K562 (cell line): Measurements from ENCODE around the gene DNASE1L2. TPM values are rescaled to one million over a fixed set of nuclear protein-coding genes. Genes with fewer than 3 reads are reported as not detected.
A peak's percentile ranks its signal among the peaks of the same experiment; 100 is the strongest.

Experiments
- ATAC-seq: fragments of 200-7000 bp; cut with Tn5 transposase; 3 replicates; pipeline ENCODE4 v1.9.1; 2020; ENCODE audit warnings: moderate library complexity
- BruUV-seq: library from RNA; stranded (reverse); fragments of 400-500 nt; replicated peaks from 2 replicates; lab custom pipeline; 2021; lab: Mats Ljungman, UMichigan
- CTCF ChIA-PET: fragments of 300-600 bp; formaldehyde crosslinking; extraction: SDS; loops from one replicate; lab custom pipeline; 2021; ENCODE audit warnings: low intra/inter-chr PET ratio; lab: Yijun Ruan, JAX
- POLR2A ChIA-PET: fragments of 300-600, 350-650 bp; sonication (Branson Sonifier 250); formaldehyde crosslinking; extraction: SDS; loops from one replicate; lab custom pipeline; 2021; ENCODE audit warnings: antibody characterized with exemption, inconsistent platforms; lab: Yijun Ruan, JAX
- DNase-seq, 4 experiments: peaks; one replicate each; pipeline versions ENCODE4 v3.0.0 to v3.0.0-alpha.2; 2011 to 2018; ENCODE audit warnings: low spot score in 3 of 4, mixed read lengths in 3 of 4; ENCODE audit errors: extremely low read depth in 1 of 4
- FAIRE-seq: peaks from 2 replicates; lab custom pipeline; 2011; peaks lifted over from hg19 to GRCh38; lab: Jason Lieb, UNC
- H2AFZ ChIP-seq: 2 replicates; pipeline ENCODE4 v1.6.0; 2011; ENCODE audit warnings: low read depth, low read length, control low read depth, inconsistent platforms
- H3K27ac ChIP-seq: fragments of 200-600 bp; 3 replicates; pipeline ENCODE4 v1.8.0; 2011; ENCODE audit warnings: low read depth, mild to moderate bottlenecking, control low read depth, inconsistent platforms, low read length, moderate library complexity, mixed read lengths; ENCODE audit errors: extremely low read depth
- H3K27me3 ChIP-seq, 2 experiments: fragments of 300-600 bp in 1 of 2; 2 replicates in 1 of 2; 3 replicates in 1 of 2; pipeline versions ENCODE4 v1.6.0 to v1.8.0; 2011; ENCODE audit warnings: inconsistent platforms in 2 of 2, low read length in 2 of 2, mild to moderate bottlenecking in 1 of 2, mixed read lengths in 1 of 2, moderate library complexity in 1 of 2; ENCODE audit not compliant: control insufficient read depth in 2 of 2, insufficient read depth in 2 of 2
- H3K36me3 ChIP-seq: fragments of 300-600 bp; 3 replicates; pipeline ENCODE4 v1.8.0; 2011; ENCODE audit warnings: mild to moderate bottlenecking, low read length, inconsistent platforms; ENCODE audit not compliant: control insufficient read depth, insufficient read depth
- H3K4me1 ChIP-seq, 2 experiments: fragments of 200-600 bp in 1 of 2; replicated peaks in 1 of 2; 2 replicates in 1 of 2; 3 replicates in 1 of 2; pipeline versions ENCODE4 v1.5.1 to v1.8.0; 2011; ENCODE audit warnings: inconsistent platforms in 2 of 2, low read length in 2 of 2, mild to moderate bottlenecking in 1 of 2, mixed read lengths in 1 of 2, moderate library complexity in 1 of 2; ENCODE audit not compliant: control insufficient read depth in 2 of 2, insufficient read depth in 2 of 2
- H3K4me2 ChIP-seq: 2 replicates; pipeline ENCODE4 v1.6.1; 2011; ENCODE audit warnings: low read length, control low read depth, inconsistent platforms, mixed read lengths; ENCODE audit not compliant: insufficient read depth
- H3K4me3 ChIP-seq: fragments of 200-600 bp; sonication (generic), shearing (Covaris generic); 2 replicates; pipeline ENCODE4 v1.5.1; 2016; ENCODE audit warnings: control low read depth, inconsistent platforms
- H3K79me2 ChIP-seq: fragments of 200-600 bp; 3 replicates; pipeline ENCODE4 v1.8.0; 2011; ENCODE audit warnings: low read length, inconsistent platforms; ENCODE audit not compliant: control insufficient read depth, insufficient read depth
- H3K9ac ChIP-seq, 2 experiments: 2 replicates each; pipeline versions ENCODE4 v1.6.0 to v1.6.1; 2011; ENCODE audit warnings: low read depth in 2 of 2, low read length in 2 of 2, control low read depth in 1 of 2, inconsistent platforms in 1 of 2, mild to moderate bottlenecking in 1 of 2, mixed read lengths in 1 of 2; ENCODE audit not compliant: insufficient read depth in 1 of 2
- H3K9me1 ChIP-seq: one replicate; pipeline ENCODE4 v1.6.0; 2011; ENCODE audit warnings: inconsistent platforms, mild to moderate bottlenecking, low read length, moderate library complexity; ENCODE audit not compliant: control insufficient read depth, insufficient read depth
- H3K9me3 ChIP-seq: replicated peaks from 2 replicates; pipeline ENCODE4 v1.5.1; 2011; ENCODE audit warnings: low read depth, low read length, inconsistent platforms; ENCODE audit not compliant: control insufficient read depth, insufficient read depth
- H4K20me1 ChIP-seq: replicated peaks from 2 replicates; pipeline ENCODE4 v1.6.1; 2011; ENCODE audit warnings: low read length, inconsistent platforms, mixed read lengths; ENCODE audit not compliant: control insufficient read depth, insufficient read depth
- ARID2 ChIP-seq: fragments of 450-650 bp; IDR thresholded peaks from 2 replicates; pipeline ENCODE4 v1.6.1; 2017; ENCODE audit warnings: antibody characterized with exemption, mild to moderate bottlenecking
- BRCA1 ChIP-seq, 2 experiments: fragments of 450-650 bp in 1 of 2; sonication (generic) in 1 of 2; formaldehyde crosslinking in 1 of 2; IDR thresholded peaks; 2 replicates each; pipeline versions ENCODE4 v1.5.0 to v1.6.1; 2017 to 2020; ENCODE audit warnings: mild to moderate bottlenecking in 1 of 2, missing genetic modification reagents in 1 of 2
- CBX1 ChIP-seq: sonication (generic); IDR thresholded peaks from 2 replicates; pipeline ENCODE4 v1.6.1; 2016; ENCODE audit warnings: antibody characterized with exemption, low read depth, mild to moderate bottlenecking
- HMGXB4 ChIP-seq: sonication (generic); formaldehyde crosslinking; IDR thresholded peaks from 2 replicates; pipeline ENCODE4 v1.8.1; 2023; ENCODE audit warnings: mild to moderate bottlenecking, missing genetic modification reagents
- KAT8 ChIP-seq: fragments of 450-650 bp; IDR thresholded peaks from 2 replicates; pipeline ENCODE4 v1.6.1; 2016; ENCODE audit warnings: low read depth, mild to moderate bottlenecking
- KHSRP ChIP-seq: fragments of 450-650 bp; IDR thresholded peaks from 2 replicates; pipeline ENCODE4 v1.6.1; 2017
- MAZ ChIP-seq, 2 experiments: fragments of 450-650 bp in 1 of 2; sonication (generic) in 1 of 2; formaldehyde crosslinking; IDR thresholded peaks in 1 of 2; conservative IDR thresholded peaks in 1 of 2; 2 replicates each; pipeline versions ENCODE4 v1.4.0 to v1.5.0; 2020; ENCODE audit warnings: mild to moderate bottlenecking in 1 of 2, missing genetic modification reagents in 1 of 2
- NR2C1 ChIP-seq, 2 experiments: fragments of 450-650 bp; IDR thresholded peaks; 2 replicates each; pipeline ENCODE4 v1.6.1; 2017; ENCODE audit warnings: mild to moderate bottlenecking in 2 of 2, antibody characterized with exemption in 1 of 2, inconsistent platforms in 1 of 2, missing compliant biosample characterization in 1 of 2, missing genetic modification characterization in 1 of 2
- NRF1 ChIP-seq, 2 experiments: fragments of 450-650 bp; IDR thresholded peaks in 1 of 2; conservative IDR thresholded peaks in 1 of 2; 2 replicates each; pipeline ENCODE4 v1.6.1; 2014; ENCODE audit warnings: mild to moderate bottlenecking in 2 of 2
- RBM39 ChIP-seq: fragments of 200-400 bp; formaldehyde crosslinking; optimal IDR thresholded peaks from 2 replicates; pipeline ENCODE3; 2018; ENCODE audit warnings: low read depth, low read length
- RFX1 ChIP-seq: fragments of 450-650 bp; IDR thresholded peaks from 2 replicates; pipeline ENCODE4 v1.6.1; 2016; ENCODE audit warnings: mild to moderate bottlenecking, moderate library complexity
- SMC3 ChIP-seq: conservative IDR thresholded peaks from 2 replicates; pipeline ENCODE4 v1.6.1; 2011; ENCODE audit warnings: low read depth, low read length, improper control_type of control experiment; ENCODE audit not compliant: insufficient read depth
- XRCC3 ChIP-seq: fragments of 450-650 bp; IDR thresholded peaks from 2 replicates; pipeline ENCODE4 v1.6.1; 2017; ENCODE audit warnings: mild to moderate bottlenecking, moderate library complexity
- ZNF740 ChIP-seq, 3 experiments: fragments of 200-800 bp in 1 of 3; sonication (Bioruptor generic) in 1 of 3; sonication (generic) in 1 of 3; formaldehyde crosslinking in 1 of 3; IDR thresholded peaks; 2 replicates each; pipeline versions ENCODE4 v1.6.1 to v1.8.0; 2016 to 2022; ENCODE audit warnings: mild to moderate bottlenecking in 2 of 3, missing compliant biosample characterization in 2 of 3, missing genetic modification characterization in 2 of 3, missing genetic modification reagents in 1 of 3
- WGBS: fragments of 100-300 bp; shearing (Covaris generic); methylation state at CpG from one replicate; pipeline ENCODE4 v1.1.6; 2016; ENCODE audit warnings: low coverage, mixed read lengths; ENCODE audit not compliant: insufficient coverage; ENCODE audit errors: missing lambda C conversion rate; 5-methylcytosine and 5-hydroxymethylcytosine counted together
- in situ Hi-C: fragments of 300-500 bp; cut with MboI; formaldehyde crosslinking; loops from 4 replicates; pipeline ENCODE4 v1.15.0; 2018; ENCODE audit warnings: inconsistent platforms, mixed read lengths
- intact Hi-C: fragments of 100-400 bp; cut with micrococcal nuclease; formaldehyde crosslinking; loops from 2 replicates; pipeline ENCODE4 v1.14.2; 2022
- polyA plus RNA-seq, 8 experiments: library from polyadenylated mRNA; depleted of rRNA in 4 of 8; stranded (reverse) in 5 of 8; unstranded in 3 of 8; fragments of >200 nt; fragmentation: Nextera tagmentation in 2 of 8; fragmentation: Illumina TruSeq in 1 of 8; extraction: Ambion mirVana in 2 of 8; extraction: Trizol in 1 of 8; gene quantifications; 2 replicates each; pipeline versions ENCODE4 v1.2.1 to v1.2.3, GENCODE V29; 2011 to 2014; ENCODE audit warnings: inconsistent platforms in 1 of 8, missing spikeins in 1 of 8
- total RNA-seq, 7 experiments: library from RNA; depleted of rRNA in 6 of 7; stranded (reverse); fragments of >200 nt in 6 of 7; fragmentation: Illumina TruSeq in 2 of 7; extraction: Trizol in 2 of 7; gene quantifications; 2 replicates each; pipeline versions ENCODE4 v1.2.1 to v1.2.3, GENCODE V29; 2011 to 2021; ENCODE audit warnings: low replicate concordance in 1 of 7

DNASE1L2 gene
- total and polyA plus RNA-seq, 9 of the 15 experiments (the other 6 are each of a cell fraction or from before 2014, with no cell fraction given): 0.08 to 2.7 (median 1.7) TPM; not detected in 1

GRCh38 chr16:2194852-2195321, 41.4 kb upstream of the DNASE1L2 start (continued):
- TF ChIP-seq NR2C1 (IDR thresholded peaks at IDR 0.05) (no peak), NR2C1 (tag; IDR thresholded peaks at IDR 0.05) (no peak), KHSRP (no peak), RFX1 (no peak), CBX1 (peak; percentile 85; the same call in 1 of the 2 replicates), ARID2 (peak; percentile 65; the same call in 1 of the 2 replicates), SMC3 (peak; percentile 48; the same call in 1 of the 2 replicates), XRCC3 (no peak), RBM39 (no peak)

GRCh38 chr16:2195322-2196161, 40.7 kb upstream of the DNASE1L2 start:
- ATAC-seq: peak; percentile 22
- Histone ChIP-seq H3K4me3 (peak overlapping the region; percentile 43), H3K4me2 (peak overlapping the region; percentile 40; the same call in 1 of the 2 replicates)
- TF ChIP-seq KAT8 (no peak), ZNF740 (CRISPR knock-in tag; IDR thresholded peaks at IDR 0.05) (0 out of 2 replicates have a peak, but pooled peaks have one; percentile 22), ZNF740 (tag; IDR thresholded peaks at IDR 0.05) (peak in 1 of 2 experiments; percentile 14; a peak in 1 of 4 replicates), HMGXB4 (no peak), NRF1 (conservative IDR thresholded peaks at IDR 0.05 in 1 of 2, IDR thresholded peaks at IDR 0.05 in 1 of 2) (peak in 1 of 2 experiments; percentile 36; a peak in 1 of 4 replicates), BRCA1 (IDR thresholded peaks at IDR 0.05) (no peak), BRCA1 (CRISPR knock-in tag; IDR thresholded peaks at IDR 0.05) (peak; percentile 82; the same call in 1 of the 2 replicates), MAZ (CRISPR knock-in tag; conservative IDR thresholded peaks at IDR 0.05 in 1 of 2, IDR thresholded peaks at IDR 0.05 in 1 of 2) (0 out of 4 replicates have a peak, but pooled peaks of 1 of the 2 experiments have one; percentile 14)

More at GRCh38 chr16:2195322-2196161, 40.7 kb upstream of the DNASE1L2 start:
- Histone ChIP-seq H2AFZ (no peak overlapping the region), H4K20me1 (0 out of 2 replicates have a peak, but pooled peaks cover 6% of the 10 kb centered on the region), H3K9ac (peak overlapping the region in 1 of 2 experiments; percentile 90; a peak in 2 of 4 replicates), H3K36me3 (no peaks in the 10 kb centered on the region), H3K27ac (no peak overlapping the region), H3K79me2 (no peaks in the 10 kb centered on the region), H3K4me1 (peaks cover 3 to 60% of the 10 kb centered on the region in 2 experiments; a peak in 4 of 5 replicates), H3K9me3 (no peaks in the 10 kb centered on the region), H3K9me1 (no peaks in the 10 kb centered on the region), H3K27me3 (peaks cover 0 to 5% of the 10 kb centered on the region in 2 experiments; a peak in 2 of 5 replicates)
- in situ Hi-C loops (no loop called here), intact Hi-C loops (loop anchor here (5.0 kb wide), 2 partner anchors 57 to 302 kb away; partner anchors contain the start of gene ECI1)
- FAIRE-seq: no peak
- WGBS: 13% methylated on average over 42 of the region's 49 CpGs
- POLR2A ChIA-PET: interaction anchor here (0.6 to 2.5 kb wide), 11 partner anchors 9 to 230 kb away, joined by 3 to 17 read pairs (median 4); partner anchors contain the start of genes ECI1, MLST8 and TRAF7
- no peak for DNase-seq
- CTCF ChIA-PET: interaction anchor here (1.0 to 2.8 kb wide), 4 partner anchors 56 to 731 kb away, joined by 3 to 18 read pairs (median 4); partner anchors contain the start of gene ECI1
- no TSS peak for BruUV-seq
